Upper lobe of right lung (tissue), 1 donor: ENCODE data around the gene PAEP. TPM values are rescaled to one million over a fixed set of nuclear protein-coding genes. Genes with fewer than 3 reads are reported as not detected.

Experiments used
- ATAC-seq: fragments of 200-7000 bp; cut with Tn5 transposase; one replicate; pipeline ENCODE4 v1.9.1; 2020; ENCODE audit warnings: mild to moderate bottlenecking, moderate library complexity
- DNase-seq: peaks from one replicate; pipeline ENCODE4 v3.0.0-alpha.2; 2020
- H3K27ac ChIP-seq: fragments of 200-600 bp; one replicate; pipeline ENCODE4 v1.8.0; 2022
- H3K27me3 ChIP-seq: fragments of 200-600 bp; one replicate; pipeline ENCODE4 v1.8.0; 2022; ENCODE audit warnings: mild to moderate bottlenecking
- H3K36me3 ChIP-seq: fragments of 200-600 bp; one replicate; pipeline ENCODE4 v1.8.0; 2022
- H3K4me1 ChIP-seq: fragments of 200-600 bp; one replicate; pipeline ENCODE4 v1.8.0; 2022
- H3K4me3 ChIP-seq: fragments of 200-600 bp; one replicate; pipeline ENCODE4 v1.8.0; 2022; ENCODE audit warnings: mild to moderate bottlenecking
- H3K9me3 ChIP-seq: fragments of 200-600 bp; one replicate; pipeline ENCODE4 v1.8.0; 2022
- intact Hi-C: fragments of 100-400 bp; cut with DNase I; formaldehyde crosslinking; loops from one replicate; pipeline ENCODE4 v1.11.0; 2022
- total RNA-seq: library from RNA; stranded (reverse); fragmentation: NEBNext Ultra II Directional; extraction: Animal tissue kit (Norgen Biotek cat#: 25700); gene quantifications from one replicate; pipeline ENCODE4 v1.2.1, GENCODE V29; 2021
- TF ChIP-seq, protein P1 (sequence below): fragments of 200-600 bp; IDR thresholded peaks from one replicate; pipeline ENCODE4 v1.8.0; 2022; ENCODE audit warnings: antibody characterized with exemption
- donor health status: DM: no; HTN: yes; CAD: no; lungs with severe emphysema.

Gene PAEP
- total RNA-seq, 1 donor from 2014 or later, result not detected

- TF ChIP-seq, protein P1, sequence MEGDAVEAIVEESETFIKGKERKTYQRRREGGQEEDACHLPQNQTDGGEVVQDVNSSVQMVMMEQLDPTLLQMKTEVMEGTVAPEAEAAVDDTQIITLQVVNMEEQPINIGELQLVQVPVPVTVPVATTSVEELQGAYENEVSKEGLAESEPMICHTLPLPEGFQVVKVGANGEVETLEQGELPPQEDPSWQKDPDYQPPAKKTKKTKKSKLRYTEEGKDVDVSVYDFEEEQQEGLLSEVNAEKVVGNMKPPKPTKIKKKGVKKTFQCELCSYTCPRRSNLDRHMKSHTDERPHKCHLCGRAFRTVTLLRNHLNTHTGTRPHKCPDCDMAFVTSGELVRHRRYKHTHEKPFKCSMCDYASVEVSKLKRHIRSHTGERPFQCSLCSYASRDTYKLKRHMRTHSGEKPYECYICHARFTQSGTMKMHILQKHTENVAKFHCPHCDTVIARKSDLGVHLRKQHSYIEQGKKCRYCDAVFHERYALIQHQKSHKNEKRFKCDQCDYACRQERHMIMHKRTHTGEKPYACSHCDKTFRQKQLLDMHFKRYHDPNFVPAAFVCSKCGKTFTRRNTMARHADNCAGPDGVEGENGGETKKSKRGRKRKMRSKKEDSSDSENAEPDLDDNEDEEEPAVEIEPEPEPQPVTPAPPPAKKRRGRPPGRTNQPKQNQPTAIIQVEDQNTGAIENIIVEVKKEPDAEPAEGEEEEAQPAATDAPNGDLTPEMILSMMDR, result no peak
- intact Hi-C loops, result no loop called here
These were observed 47.4 kb downstream of the PAEP start for GRCh38 chr9:135608999-135609317.

DNA sequence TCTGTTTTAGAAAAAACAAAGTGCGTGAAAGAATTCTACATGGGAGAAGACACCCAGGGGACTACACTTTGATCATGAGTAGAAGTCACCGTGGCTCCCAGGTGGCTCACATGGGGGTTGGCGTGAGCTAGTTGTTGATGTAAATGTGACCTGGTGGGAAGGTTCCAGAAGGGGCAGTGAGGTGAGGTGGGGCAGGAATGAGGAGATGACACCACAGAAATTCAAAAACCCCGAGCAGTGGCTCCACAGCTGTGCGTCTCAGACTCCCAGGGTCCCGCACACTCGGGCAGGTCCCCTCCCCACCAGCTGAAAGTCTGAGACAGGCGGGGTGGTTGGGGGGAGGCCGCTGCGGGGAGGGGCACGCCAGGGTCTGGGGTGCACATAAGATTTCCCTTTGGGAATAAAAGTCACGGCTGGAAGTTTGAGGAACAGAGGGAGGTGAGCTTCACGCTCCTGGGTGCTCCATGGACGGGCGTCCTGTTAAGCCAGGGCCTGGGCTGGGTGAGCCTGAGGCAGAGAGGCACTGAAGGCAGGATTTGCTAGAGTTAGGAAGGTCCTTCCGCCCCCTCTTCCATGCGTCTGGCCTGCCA is 47.9 kb downstream of the PAEP start:
- Histone ChIP-seq H3K27ac (no peak overlapping the region), H3K4me1 (no peaks in the 10 kb centered on the region), H3K4me3 (no peak overlapping the region), H3K27me3 (peaks cover 6% of the 10 kb centered on the region), H3K36me3 (no peaks in the 10 kb centered on the region), H3K9me3 (no peaks in the 10 kb centered on the region)
- TF ChIP-seq, protein P1, result no peak
- ATAC-seq (no peak), DNase-seq (no peak)
- intact Hi-C loops, result no loop called here

More at GRCh38 chr9:135608999-135609317, 47.4 kb downstream of the PAEP start:
- no peaks in the 10 kb centered on the region for H3K36me3 ChIP-seq
- no peaks in the 10 kb centered on the region for H3K9me3 ChIP-seq
- H3K4me1 ChIP-seq, result no peaks in the 10 kb centered on the region
- ATAC-seq (no peak), DNase-seq (no peak)
- H3K27me3 ChIP-seq, result peaks cover 1% of the 10 kb centered on the region
- H3K4me3 ChIP-seq, result no peak overlapping the region
- H3K27ac ChIP-seq, result no peak overlapping the region

GRCh38 chr9:135610290-135611141 is 49.0 kb downstream of the PAEP start:
- TF ChIP-seq, protein P1, result no peak
- H3K27me3 ChIP-seq, result peaks cover 8% of the 10 kb centered on the region
- intact Hi-C loops, result no loop called here
- DNase-seq, result no peak
- no peaks in the 10 kb centered on the region for H3K9me3 ChIP-seq
- no peak for ATAC-seq
- no peak overlapping the region for H3K27ac ChIP-seq
- no peak overlapping the region for H3K4me3 ChIP-seq
- H3K36me3 ChIP-seq, result no peaks in the 10 kb centered on the region
- H3K4me1 ChIP-seq, result no peaks in the 10 kb centered on the region

- TF ChIP-seq, protein P1, result no peak
- H3K4me1 ChIP-seq, result no peaks in the 10 kb centered on the region
- no peak for DNase-seq
- H3K9me3 ChIP-seq, result no peaks in the 10 kb centered on the region
- no peak for ATAC-seq
- no peak overlapping the region for H3K4me3 ChIP-seq
- no peaks in the 10 kb centered on the region for H3K36me3 ChIP-seq
- intact Hi-C loops, result no loop called here
- no peak overlapping the region for H3K27ac ChIP-seq
- peaks cover 8% of the 10 kb centered on the region for H3K27me3 ChIP-seq
These were observed 49.8 kb downstream of the PAEP start for GRCh38 chr9:135611142-135611874.

- DNase-seq (no peak), ATAC-seq (no peak)
- H3K4me1 ChIP-seq, result no peaks in the 10 kb centered on the region
- no peaks in the 10 kb centered on the region for H3K9me3 ChIP-seq
- H3K4me3 ChIP-seq, result no peak overlapping the region
- H3K36me3 ChIP-seq, result no peaks in the 10 kb centered on the region
- no peak overlapping the region for H3K27ac ChIP-seq
- intact Hi-C loops, result no loop called here
- H3K27me3 ChIP-seq, result peaks cover 8% of the 10 kb centered on the region
- TF ChIP-seq, protein P1, result no peak
These were observed 50.3 kb downstream of the PAEP start for GRCh38 chr9:135611875-135612209.
